GM12878 (cell line): Measurements from ENCODE around the gene TEF. TPM values are rescaled to one million over a fixed set of nuclear protein-coding genes. Genes with fewer than 3 reads are reported as not detected.
A peak's percentile ranks its signal among the peaks of the same experiment; 100 is the strongest.

Experiments
- ATAC-seq: fragments of 200-7000 bp; cut with Tn5 transposase; 3 replicates; pipeline ENCODE4 v1.9.1; 2020; ENCODE audit warnings: mild to moderate bottlenecking, moderate library complexity
- BruUV-seq: library from RNA; stranded (reverse); fragments of 400-500 nt; replicated peaks from 2 replicates; lab custom pipeline; 2021; lab: Mats Ljungman, UMichigan
- CTCF ChIA-PET: fragments of 300-600 bp; sonication (Branson Sonifier 250); formaldehyde crosslinking; extraction: SDS; loops from one replicate; lab custom pipeline; 2021; ENCODE audit warnings: inconsistent platforms; lab: Yijun Ruan, JAX
- POLR2A ChIA-PET: fragments of 350-600 bp; formaldehyde crosslinking; extraction: SDS; loops from one replicate; lab custom pipeline; 2021; ENCODE audit warnings: inconsistent platforms; lab: Charles Lee
- RAD21 ChIA-PET: fragments of 300-600 bp; sonication (Branson Sonifier 250); formaldehyde crosslinking; loops from one replicate; lab custom pipeline; 2023; ENCODE audit warnings: antibody characterized with exemption; ENCODE audit not compliant: unreplicated experiment; lab: Charles Lee
- SMC1A ChIA-PET: fragments of 300-600 bp; sonication (Branson Sonifier 250); formaldehyde crosslinking; loops from one replicate; lab custom pipeline; 2023; ENCODE audit not compliant: unreplicated experiment, uncharacterized antibody; lab: Charles Lee
- DNase-seq: peaks from one replicate; pipeline ENCODE4 v3.0.0-alpha.2; 2011; ENCODE audit warnings: low read depth, low spot score
- FAIRE-seq: peaks from 3 replicates; lab custom pipeline; 2011; peaks lifted over from hg19 to GRCh38; lab: Jason Lieb, UNC
- H2AFZ ChIP-seq: 2 replicates; pipeline ENCODE4 v1.6.0; 2011; ENCODE audit warnings: low read depth, low read length, control low read depth; ENCODE audit not compliant: control insufficient read depth
- H3K27ac ChIP-seq: 2 replicates; pipeline ENCODE4 v1.5.1; 2011; ENCODE audit warnings: control low read depth; ENCODE audit not compliant: control insufficient read depth, insufficient read depth
- H3K27me3 ChIP-seq, 2 experiments: replicated peaks in 1 of 2; 2 replicates each; pipeline versions ENCODE4 v1.6.0 to v1.6.1; 2011; ENCODE audit warnings: low read length in 1 of 2; ENCODE audit not compliant: control insufficient read depth in 2 of 2, insufficient read depth in 2 of 2
- H3K36me3 ChIP-seq, 2 experiments: 2 replicates each; pipeline ENCODE4 v1.5.1; 2011; ENCODE audit warnings: low read length in 1 of 2; ENCODE audit not compliant: control insufficient read depth in 2 of 2, insufficient read depth in 2 of 2
- H3K4me1 ChIP-seq: 2 replicates; pipeline ENCODE4 v1.6.1; 2011; ENCODE audit warnings: mild to moderate bottlenecking, low read length, moderate library complexity, mixed read lengths; ENCODE audit not compliant: control insufficient read depth, insufficient read depth
- H3K4me2 ChIP-seq: 2 replicates; pipeline ENCODE4 v1.6.0; 2011; ENCODE audit warnings: control low read depth; ENCODE audit not compliant: control insufficient read depth, insufficient read depth
- H3K4me3 ChIP-seq: fragments of 200-600 bp; sonication (generic); 2 replicates; pipeline ENCODE4 v1.5.1; 2016
- H3K79me2 ChIP-seq: 2 replicates; pipeline ENCODE4 v1.6.0; 2011; ENCODE audit warnings: low read length; ENCODE audit not compliant: control insufficient read depth, insufficient read depth
- H3K9ac ChIP-seq: 2 replicates; pipeline ENCODE4 v1.8.0; 2011; ENCODE audit warnings: low read length, control low read depth, mixed read lengths; ENCODE audit not compliant: control insufficient read depth, insufficient read depth
- H3K9me3 ChIP-seq: replicated peaks from 3 replicates; pipeline ENCODE4 v1.5.1; 2011; ENCODE audit warnings: mild to moderate bottlenecking, low read length; ENCODE audit not compliant: control insufficient read depth, insufficient read depth
- H4K20me1 ChIP-seq: 2 replicates; pipeline ENCODE4 v1.6.0; 2011; ENCODE audit not compliant: control insufficient read depth, insufficient read depth
- BACH1 ChIP-seq: fragments of 450-650 bp; IDR thresholded peaks from 2 replicates; pipeline ENCODE4 v1.6.1; 2017; ENCODE audit warnings: mild to moderate bottlenecking, borderline replicate concordance
- E2F8 ChIP-seq: fragments of 450-650 bp; IDR thresholded peaks from 2 replicates; pipeline ENCODE4 v1.6.1; 2018; ENCODE audit warnings: mild to moderate bottlenecking, low read depth, moderate library complexity; ENCODE audit not compliant: partially characterized antibody
- ELK1 ChIP-seq: IDR thresholded peaks from 2 replicates; pipeline ENCODE4 v1.6.1; 2012; ENCODE audit warnings: low read depth, low read length, improper control_type of control experiment
- GABPA ChIP-seq: IDR thresholded peaks from 2 replicates; pipeline ENCODE4 v1.6.1; 2014; ENCODE audit warnings: antibody characterized with exemption, low read depth, mild to moderate bottlenecking, inconsistent platforms
- KDM1A ChIP-seq: fragments of 200-600 bp; sonication (generic); IDR thresholded peaks from 2 replicates; pipeline ENCODE4 v1.6.1; 2016; ENCODE audit warnings: borderline replicate concordance
- MAX ChIP-seq: IDR thresholded peaks from 2 replicates; pipeline ENCODE4 v1.6.1; 2012; ENCODE audit warnings: low read depth, low read length, improper control_type of control experiment
- MXI1 ChIP-seq: fragments of 150-350 bp; IDR thresholded peaks from 2 replicates; pipeline ENCODE4 v1.6.1; 2011; ENCODE audit warnings: low read depth, mild to moderate bottlenecking, inconsistent platforms, low read length, improper control_type of control experiment
- PAX8 ChIP-seq: fragments of 450-650 bp; IDR thresholded peaks from 2 replicates; pipeline ENCODE4 v1.6.1; 2017; ENCODE audit warnings: mild to moderate bottlenecking, moderate library complexity
- PBX3 ChIP-seq: IDR thresholded peaks from 2 replicates; pipeline ENCODE4 v1.6.1; 2011; ENCODE audit warnings: mild to moderate bottlenecking, low read depth, low read length, moderate library complexity; ENCODE audit not compliant: insufficient replicate concordance
- POLR2A ChIP-seq: IDR thresholded peaks from 2 replicates; pipeline ENCODE4 v1.6.1; 2011; ENCODE audit warnings: low read depth, mild to moderate bottlenecking, low read length
- RUNX3 ChIP-seq: IDR thresholded peaks from 2 replicates; pipeline ENCODE4 v1.6.1; 2012; ENCODE audit warnings: low read length, inconsistent platforms
- SMARCA5 ChIP-seq: fragments of 450-650 bp; IDR thresholded peaks from 2 replicates; pipeline ENCODE4 v1.6.1; 2017; ENCODE audit warnings: mild to moderate bottlenecking
- SUZ12 ChIP-seq: fragments of 200-600 bp; sonication (generic); IDR thresholded peaks from one replicate; pipeline ENCODE4 v1.6.1; 2018; ENCODE audit warnings: antibody characterized with exemption, mild to moderate bottlenecking; ENCODE audit not compliant: unreplicated experiment
- USF2 ChIP-seq: IDR thresholded peaks from 2 replicates; pipeline ENCODE4 v1.6.1; 2011; ENCODE audit warnings: low read depth, low read length, improper control_type of control experiment, borderline replicate concordance
- WGBS: methylation state at CpG from one replicate; pipeline ENCODE4 v1.1.6; 2016; ENCODE audit warnings: low lambda C conversion rate; ENCODE audit not compliant: insufficient replicate concordance, insufficient coverage; ENCODE audit errors: missing lambda C conversion rate; 5-methylcytosine and 5-hydroxymethylcytosine counted together
- in situ Hi-C: fragments of 300-500 bp; cut with MboI; formaldehyde crosslinking; loops from 9 replicates; pipeline ENCODE4 v1.14.3; 2018; ENCODE audit warnings: mixed read lengths
- intact Hi-C: fragments of 100-400 bp; cut with micrococcal nuclease; formaldehyde crosslinking; loops from one replicate; pipeline ENCODE4 v1.14.2; 2022; ENCODE audit not compliant: unreplicated experiment
- polyA plus RNA-seq, 11 experiments: library from polyadenylated mRNA; depleted of rRNA in 4 of 11; unstranded in 6 of 11; stranded (reverse) in 5 of 11; fragments of >200 nt; fragmentation: Nextera tagmentation in 4 of 11; fragmentation: Illumina TruSeq in 1 of 11; extraction: Ambion mirVana in 4 of 11; extraction: Trizol in 1 of 11; gene quantifications; 1 replicate in 1 of 11; 2 replicates in 10 of 11; pipeline versions ENCODE4 v1.2.1 to v1.2.3, GENCODE V29; 2011 to 2016; ENCODE audit warnings: inconsistent platforms in 2 of 11, missing spikeins in 2 of 11, low read depth in 1 of 11
- total RNA-seq, 4 experiments: library from RNA; depleted of rRNA in 3 of 4; stranded (reverse); fragments of >200 nt in 3 of 4; fragmentation: Illumina TruSeq in 1 of 4; extraction: Trizol in 1 of 4; gene quantifications; 2 replicates each; pipeline versions ENCODE4 v1.2.1 to v1.2.3, GENCODE V29; 2013 to 2021
- TF ChIP-seq, protein P1 (sequence below): IDR thresholded peaks from 2 replicates; pipeline ENCODE4 v1.6.1; 2011; ENCODE audit warnings: low read depth, mild to moderate bottlenecking, low read length, moderate library complexity, borderline replicate concordance; ENCODE audit errors: extremely low read depth

Gene TEF
- total and polyA plus RNA-seq, 10 of the 15 experiments (the other 5 are each of a cell fraction or from before 2014, with no cell fraction given), result 0.23 to 4.9 (median 3.2) TPM

- in situ Hi-C loops, result no loop called here
- Histone ChIP-seq H3K36me3 (no peaks in the 10 kb centered on the region), H3K27me3 (no peaks in the 10 kb centered on the region), H3K4me3 (peak overlapping the region; percentile 59), H3K79me2 (no peaks in the 10 kb centered on the region), H3K27ac (no peak overlapping the region), H3K4me2 (peak overlapping the region; percentile 96), H3K9me3 (no peaks in the 10 kb centered on the region), H2AFZ (peak overlapping the region; percentile 97), H3K4me1 (peaks cover 7% of the 10 kb centered on the region), H4K20me1 (no peaks in the 10 kb centered on the region), H3K9ac (peak overlapping the region; percentile 61)
- POLR2A ChIA-PET, result interaction anchor here (0.5 to 1.6 kb wide), 14 partner anchors 27 to 920 kb away, joined by 3 to 15 read pairs (median 4); partner anchors contain the start of genes DESI1, POLR3H, RANGAP1 and XRCC6
- FAIRE-seq, result peak; percentile 18
- SMC1A ChIA-PET, result interaction anchor here (1.0 to 1.2 kb wide), 5 partner anchors 9 to 139 kb away, joined by 3 read pairs; no protein-coding TSS in a partner anchor
- DNase-seq, result no peak
- CTCF ChIA-PET, result interaction anchor here (1.2 to 1.6 kb wide), 3 partner anchors 23 to 459 kb away, joined by 3 to 6 read pairs (median 5); partner anchors contain the start of gene POLR3H
- 7% methylated on average over 15 of the region's 22 CpGs for WGBS
- peak; percentile 18 for ATAC-seq
- RAD21 ChIA-PET, result interaction anchor here (0.5 to 2.6 kb wide), 13 partner anchors 22 to 1109 kb away, joined by 3 to 18 read pairs (median 5); partner anchors contain the start of genes ACO2, PHF5A, POLR3H and RANGAP1
- intact Hi-C loops, result loop anchor here (1.0 kb wide), 1 partner anchor 95 kb away; the partner anchor contains the start of gene RANGAP1
- no TSS peak for BruUV-seq
- TF ChIP-seq RUNX3 (no peak), MXI1 (peak; percentile 18; the same call in 1 of the 2 replicates), BACH1 (0 out of 2 replicates have a peak, but pooled peaks have one; percentile 75), POLR2A (peak; percentile 77), USF2 (no peak), SMARCA5 (no peak; the same call in 1 of the 2 replicates), PAX8 (no peak), E2F8 (no peak), ELK1 (no peak), PBX3 (no peak), MAX (no peak), GABPA (no peak), KDM1A (no peak), SUZ12 (no peak)
- TF ChIP-seq, protein P1, sequence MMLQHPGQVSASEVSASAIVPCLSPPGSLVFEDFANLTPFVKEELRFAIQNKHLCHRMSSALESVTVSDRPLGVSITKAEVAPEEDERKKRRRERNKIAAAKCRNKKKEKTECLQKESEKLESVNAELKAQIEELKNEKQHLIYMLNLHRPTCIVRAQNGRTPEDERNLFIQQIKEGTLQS, result no peak
Observed at GRCh38 chr22:41380993-41381328, 781 bp upstream of the TEF start.
